ENCODE results near the gene FAT1. TPM values are rescaled to one million over a fixed set of nuclear protein-coding genes. Genes with fewer than 3 reads are reported as not detected.

FAT1 gene
- total and polyA plus RNA-seq, 2 donors (not counting 1 experiment from before 2014, with no cell fraction given), result 151 to 729 TPM

DNA sequence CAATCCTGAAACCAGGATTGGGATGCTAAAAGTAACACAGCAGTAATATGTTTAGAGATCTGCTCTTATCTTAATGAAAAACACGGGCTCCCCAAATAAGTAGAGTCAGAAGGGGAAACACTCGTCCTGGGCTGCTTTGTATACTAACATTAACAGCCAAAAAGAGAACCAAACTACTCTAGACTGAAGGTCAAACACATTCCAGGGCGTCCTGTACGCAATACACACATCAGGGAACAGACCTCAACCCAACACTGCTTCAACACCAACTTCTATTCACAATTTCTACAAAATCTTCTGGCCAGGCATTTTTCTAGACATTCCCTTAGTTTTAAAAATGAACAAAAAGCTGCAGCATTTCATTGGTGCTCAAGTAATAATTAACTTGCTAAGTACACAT lies 21.4 kb downstream of the FAT1 start:
- no peak overlapping the region for H3K9ac ChIP-seq (ENCODE audit: insufficient read depth, low read length)
- no peak for DNase-seq (ENCODE audit: low read depth in 2 of 2)

DNA sequence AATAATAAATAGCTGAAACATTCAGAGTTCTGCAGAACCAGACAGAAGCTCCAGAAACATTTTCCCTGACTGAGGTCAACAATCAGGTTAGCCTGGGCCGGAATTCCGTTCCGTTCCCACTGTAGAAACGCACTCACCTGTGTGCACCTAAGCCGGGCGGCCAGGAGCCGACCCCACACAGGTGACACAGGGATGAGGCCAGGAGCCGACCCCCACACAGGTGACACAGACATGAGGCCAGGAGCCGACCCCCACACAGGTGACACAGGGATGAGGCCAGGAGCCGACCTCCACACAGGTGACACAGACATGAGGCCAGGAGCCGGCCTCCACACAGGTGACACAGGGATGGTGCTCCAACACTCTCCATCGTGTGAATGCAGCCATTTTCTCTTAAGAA lies 21.9 kb downstream of the FAT1 start:
- H3K27me3 ChIP-seq (ENCODE audit: control insufficient read depth, insufficient read depth, low read length), result no peaks in the 10 kb centered on the region
- no peaks in the 10 kb centered on the region for H3K9me3 ChIP-seq (ENCODE audit: control insufficient read depth, insufficient read depth, low read depth, low read length)
- H4K20me1 ChIP-seq (ENCODE audit: control insufficient read depth, extremely low read depth, insufficient read depth, low read length), result no peaks in the 10 kb centered on the region
- peak overlapping the region in 3 of 4 experiments; percentile 13 to 34 (median 15) for H3K4me3 ChIP-seq (replicated peaks in 1 of 4; ENCODE audit: control extremely low read depth in 1 of 4, insufficient read depth in 1 of 4, low read depth in 3 of 4, low read length in 4 of 4)
- peaks cover 11% of the 10 kb centered on the region for H3K36me3 ChIP-seq (ENCODE audit: control insufficient read depth, insufficient read depth, low read length)
- peak overlapping the region; percentile 54 for H3K9ac ChIP-seq (ENCODE audit: insufficient read depth, low read length)
- peak overlapping the region; percentile 61 for H3K4me2 ChIP-seq (ENCODE audit: extremely low read depth, insufficient read depth, low read length)
- H3K27ac ChIP-seq (ENCODE audit: insufficient read depth, low read length), result peak overlapping the region; percentile 55
- TF ChIP-seq, protein P1, sequence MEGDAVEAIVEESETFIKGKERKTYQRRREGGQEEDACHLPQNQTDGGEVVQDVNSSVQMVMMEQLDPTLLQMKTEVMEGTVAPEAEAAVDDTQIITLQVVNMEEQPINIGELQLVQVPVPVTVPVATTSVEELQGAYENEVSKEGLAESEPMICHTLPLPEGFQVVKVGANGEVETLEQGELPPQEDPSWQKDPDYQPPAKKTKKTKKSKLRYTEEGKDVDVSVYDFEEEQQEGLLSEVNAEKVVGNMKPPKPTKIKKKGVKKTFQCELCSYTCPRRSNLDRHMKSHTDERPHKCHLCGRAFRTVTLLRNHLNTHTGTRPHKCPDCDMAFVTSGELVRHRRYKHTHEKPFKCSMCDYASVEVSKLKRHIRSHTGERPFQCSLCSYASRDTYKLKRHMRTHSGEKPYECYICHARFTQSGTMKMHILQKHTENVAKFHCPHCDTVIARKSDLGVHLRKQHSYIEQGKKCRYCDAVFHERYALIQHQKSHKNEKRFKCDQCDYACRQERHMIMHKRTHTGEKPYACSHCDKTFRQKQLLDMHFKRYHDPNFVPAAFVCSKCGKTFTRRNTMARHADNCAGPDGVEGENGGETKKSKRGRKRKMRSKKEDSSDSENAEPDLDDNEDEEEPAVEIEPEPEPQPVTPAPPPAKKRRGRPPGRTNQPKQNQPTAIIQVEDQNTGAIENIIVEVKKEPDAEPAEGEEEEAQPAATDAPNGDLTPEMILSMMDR (conservative IDR thresholded peaks at IDR 0.05 in 1 of 2, IDR thresholded peaks at IDR 0.05 in 1 of 2; ENCODE audit: low read depth in 1 of 2, low read length in 2 of 2), result no peak
- no peak for TF ChIP-seq EZH2 (IDR thresholded peaks at IDR 0.05; ENCODE audit: low read length, missing control alignments)
- peaks cover 18% of the 10 kb centered on the region for H3K4me1 ChIP-seq (ENCODE audit: control insufficient read depth, extremely low read depth, insufficient read depth, low read length)
- no peak overlapping the region for H2AFZ ChIP-seq (ENCODE audit: low read length)
- DNase-seq (ENCODE audit: low read depth in 2 of 2), result no peak
- peaks cover 99% of the 10 kb centered on the region for H3K79me2 ChIP-seq (ENCODE audit: control insufficient read depth, insufficient read depth, low read length)

More for the DNA sequence above, 21.4 kb downstream of the FAT1 start:
- no peaks in the 10 kb centered on the region for H3K27me3 ChIP-seq (ENCODE audit: control insufficient read depth, insufficient read depth, low read length)
- peak overlapping the region; percentile 61 for H3K4me2 ChIP-seq (ENCODE audit: extremely low read depth, insufficient read depth, low read length)
- H3K36me3 ChIP-seq (ENCODE audit: control insufficient read depth, insufficient read depth, low read length), result peaks cover 15% of the 10 kb centered on the region
- H3K4me3 ChIP-seq (replicated peaks in 1 of 4; ENCODE audit: control extremely low read depth in 1 of 4, insufficient read depth in 1 of 4, low read depth in 3 of 4, low read length in 4 of 4), result no peak overlapping the region
- no peaks in the 10 kb centered on the region for H4K20me1 ChIP-seq (ENCODE audit: control insufficient read depth, extremely low read depth, insufficient read depth, low read length)
- H3K27ac ChIP-seq (ENCODE audit: insufficient read depth, low read length), result peak overlapping the region; percentile 55
- H3K79me2 ChIP-seq (ENCODE audit: control insufficient read depth, insufficient read depth, low read length), result peaks cover 100% of the 10 kb centered on the region
- no peaks in the 10 kb centered on the region for H3K9me3 ChIP-seq (ENCODE audit: control insufficient read depth, insufficient read depth, low read depth, low read length)
- TF ChIP-seq EZH2 (IDR thresholded peaks at IDR 0.05; ENCODE audit: low read length, missing control alignments), result no peak
- TF ChIP-seq, protein P1 (conservative IDR thresholded peaks at IDR 0.05 in 1 of 2, IDR thresholded peaks at IDR 0.05 in 1 of 2; ENCODE audit: low read depth in 1 of 2, low read length in 2 of 2), result no peak
- H3K4me1 ChIP-seq (ENCODE audit: control insufficient read depth, extremely low read depth, insufficient read depth, low read length), result peaks cover 18% of the 10 kb centered on the region
- H2AFZ ChIP-seq (ENCODE audit: low read length), result no peak overlapping the region

DNA sequence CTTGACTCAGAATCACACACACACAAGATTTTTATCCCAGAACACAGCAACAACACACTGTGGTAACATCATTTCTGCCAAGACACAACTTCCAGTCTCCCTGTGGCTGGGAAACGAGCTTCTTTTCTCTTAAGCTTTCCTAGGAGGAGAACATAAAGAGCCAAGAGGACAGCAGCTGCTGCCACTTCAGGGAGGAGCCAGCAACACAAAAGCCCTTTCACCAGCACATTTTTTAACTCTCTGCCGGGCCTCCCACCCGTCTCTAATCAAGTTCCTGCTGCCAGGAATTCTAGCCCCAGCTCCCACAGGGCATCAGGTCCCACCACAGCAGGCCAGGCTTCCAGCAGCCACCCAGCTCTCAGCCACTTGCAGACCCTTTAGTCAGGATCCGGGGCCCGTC lies 22.4 kb downstream of the FAT1 start:
- H3K4me1 ChIP-seq (ENCODE audit: control insufficient read depth, extremely low read depth, insufficient read depth, low read length), result peaks cover 19% of the 10 kb centered on the region
- no peaks in the 10 kb centered on the region for H3K27me3 ChIP-seq (ENCODE audit: control insufficient read depth, insufficient read depth, low read length)
- H3K36me3 ChIP-seq (ENCODE audit: control insufficient read depth, insufficient read depth, low read length), result peaks cover 9% of the 10 kb centered on the region
- H3K9me3 ChIP-seq (ENCODE audit: control insufficient read depth, insufficient read depth, low read depth, low read length), result no peaks in the 10 kb centered on the region
- peak overlapping the region; percentile 61 for H3K4me2 ChIP-seq (ENCODE audit: extremely low read depth, insufficient read depth, low read length)
- peaks cover 98% of the 10 kb centered on the region for H3K79me2 ChIP-seq (ENCODE audit: control insufficient read depth, insufficient read depth, low read length)
- TF ChIP-seq, protein P1 (conservative IDR thresholded peaks at IDR 0.05 in 1 of 2, IDR thresholded peaks at IDR 0.05 in 1 of 2; ENCODE audit: low read depth in 1 of 2, low read length in 2 of 2), result no peak
- no peak for TF ChIP-seq EZH2 (IDR thresholded peaks at IDR 0.05; ENCODE audit: low read length, missing control alignments)
- DNase-seq (ENCODE audit: low read depth in 2 of 2), result peak; percentile 61 to 86
- no peaks in the 10 kb centered on the region for H4K20me1 ChIP-seq (ENCODE audit: control insufficient read depth, extremely low read depth, insufficient read depth, low read length)
- H3K4me3 ChIP-seq (replicated peaks in 1 of 4; ENCODE audit: control extremely low read depth in 1 of 4, insufficient read depth in 1 of 4, low read depth in 3 of 4, low read length in 4 of 4), result peak overlapping the region; percentile 9 to 34 (median 14)
- H3K27ac ChIP-seq (ENCODE audit: insufficient read depth, low read length), result peak overlapping the region; percentile 55
- peak overlapping the region; percentile 54 for H3K9ac ChIP-seq (ENCODE audit: insufficient read depth, low read length)
- no peak overlapping the region for H2AFZ ChIP-seq (ENCODE audit: low read length)

Data from fibroblast of lung (primary cell).